KOPT-K1 (cell line): ENCODE results near the gene SRPK3.

Experiments
- H3K27ac ChIP-seq: fragments of 200-600 bp; sonication (generic); 2 replicates; pipeline ENCODE4 v1.5.1; 2016; ENCODE audit warnings: antibody characterized with exemption, mild to moderate bottlenecking, low read depth, low read length; ENCODE audit not compliant: poor library complexity, severe bottlenecking
- H3K36me3 ChIP-seq: fragments of 200-600 bp; sonication (generic); 2 replicates; pipeline ENCODE4 v1.5.1; 2017; ENCODE audit warnings: antibody characterized with exemption, mild to moderate bottlenecking, low read length, moderate library complexity; ENCODE audit not compliant: insufficient read depth
- H3K9me3 ChIP-seq: fragments of 200-600 bp; sonication (generic); 2 replicates; pipeline ENCODE4 v1.5.1; 2017; ENCODE audit warnings: antibody characterized with exemption, low read length, mild to moderate bottlenecking; ENCODE audit not compliant: insufficient read depth, poor library complexity, severe bottlenecking

Gene SRPK3

DNA sequence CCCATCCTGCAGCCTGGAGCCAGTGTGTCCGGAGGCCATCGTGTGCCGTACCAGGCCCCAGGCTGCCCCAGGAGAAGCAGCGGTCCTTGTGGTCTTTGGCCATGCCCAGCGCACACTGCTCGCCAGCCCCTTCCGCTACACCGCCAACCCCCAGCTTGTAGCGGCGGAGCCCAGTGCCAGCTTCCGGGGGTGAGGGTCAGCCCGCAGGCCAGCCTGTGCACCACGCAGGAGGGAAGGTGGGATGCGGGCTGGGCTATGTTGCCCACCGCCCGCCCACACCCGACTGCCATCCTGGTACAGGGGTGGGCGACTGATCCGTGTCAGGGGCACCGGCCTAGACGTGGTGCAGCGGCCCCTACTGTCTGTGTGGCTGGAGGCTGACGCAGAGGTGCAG lies 7.6 kb upstream of the SRPK3 start:
- Histone ChIP-seq H3K27ac (no peak overlapping the region), H3K9me3 (no peaks in the 10 kb centered on the region), H3K36me3 (no peaks in the 10 kb centered on the region)

DNA sequence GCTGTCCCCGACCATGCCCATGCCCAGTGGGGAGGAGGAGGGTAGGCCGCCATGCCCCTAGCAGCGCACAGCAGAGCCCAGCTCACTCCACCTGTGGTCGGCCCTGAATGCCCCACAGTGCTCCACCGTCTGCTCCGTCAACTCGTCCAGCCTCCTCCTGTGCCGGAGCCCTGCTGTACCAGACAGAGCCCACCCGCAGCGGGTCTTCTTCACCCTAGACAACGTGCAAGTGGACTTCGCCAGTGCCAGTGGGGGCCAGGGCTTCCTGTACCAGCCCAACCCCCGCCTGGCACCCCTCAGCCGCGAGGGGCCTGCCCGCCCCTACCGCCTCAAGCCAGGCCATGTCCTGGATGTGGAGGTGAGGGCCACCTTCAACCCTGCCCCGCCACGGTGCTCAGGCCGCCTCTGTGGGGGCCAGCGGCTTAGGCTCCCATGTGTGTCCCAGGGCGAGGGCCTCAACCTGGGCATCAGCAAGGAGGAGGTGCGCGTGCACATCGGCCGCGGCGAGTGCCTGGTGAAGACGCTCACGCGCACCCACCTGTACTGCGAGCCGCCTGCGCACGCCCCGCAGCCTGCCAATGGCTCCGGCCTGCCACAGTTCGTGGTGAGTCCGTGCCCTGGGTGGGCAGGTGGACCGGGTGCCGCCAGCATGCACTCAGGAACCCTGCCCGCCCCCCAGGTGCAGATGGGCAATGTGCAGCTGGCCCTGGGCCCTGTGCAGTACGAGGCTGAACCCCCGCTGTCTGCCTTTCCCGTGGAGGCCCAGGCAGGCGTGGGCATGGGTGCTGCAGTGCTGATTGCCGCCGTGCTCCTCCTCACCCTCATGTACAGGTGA lies 6.9 kb upstream of the SRPK3 start:
- H3K27ac ChIP-seq: no peak overlapping the region
- no peaks in the 10 kb centered on the region for H3K9me3 ChIP-seq
- H3K36me3 ChIP-seq: no peaks in the 10 kb centered on the region

DNA sequence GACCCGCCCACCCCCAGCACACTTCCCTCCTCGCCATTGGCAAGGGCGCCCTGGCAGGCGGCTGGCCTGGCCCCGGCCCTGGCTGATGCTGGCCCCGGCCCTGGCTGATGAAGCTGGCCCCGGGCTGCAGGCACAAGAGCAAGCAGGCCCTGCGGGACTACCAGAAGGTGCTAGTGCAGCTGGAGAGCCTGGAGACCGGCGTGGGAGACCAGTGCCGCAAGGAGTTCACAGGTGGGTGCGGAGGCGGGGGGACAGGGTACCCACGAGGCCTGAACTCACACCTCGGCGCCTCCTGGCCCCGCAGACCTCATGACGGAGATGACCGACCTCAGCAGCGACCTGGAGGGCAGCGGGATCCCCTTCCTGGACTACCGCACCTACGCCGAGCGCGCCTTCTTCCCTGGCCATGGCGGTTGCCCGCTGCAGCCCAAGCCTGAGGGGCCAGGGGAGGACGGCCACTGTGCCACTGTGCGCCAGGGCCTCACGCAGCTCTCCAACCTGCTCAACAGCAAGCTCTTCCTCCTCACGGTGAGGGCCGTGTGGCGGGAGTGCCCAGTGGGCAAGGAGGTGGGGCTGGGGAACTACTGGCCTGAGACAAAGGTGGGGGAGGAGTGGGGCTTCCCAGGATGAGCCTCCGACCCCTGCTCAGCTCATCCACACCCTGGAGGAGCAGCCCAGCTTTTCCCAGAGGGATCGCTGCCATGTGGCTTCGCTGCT lies 6.1 kb upstream of the SRPK3 start:
- no peaks in the 10 kb centered on the region for H3K9me3 ChIP-seq
- H3K36me3 ChIP-seq: no peaks in the 10 kb centered on the region

DNA sequence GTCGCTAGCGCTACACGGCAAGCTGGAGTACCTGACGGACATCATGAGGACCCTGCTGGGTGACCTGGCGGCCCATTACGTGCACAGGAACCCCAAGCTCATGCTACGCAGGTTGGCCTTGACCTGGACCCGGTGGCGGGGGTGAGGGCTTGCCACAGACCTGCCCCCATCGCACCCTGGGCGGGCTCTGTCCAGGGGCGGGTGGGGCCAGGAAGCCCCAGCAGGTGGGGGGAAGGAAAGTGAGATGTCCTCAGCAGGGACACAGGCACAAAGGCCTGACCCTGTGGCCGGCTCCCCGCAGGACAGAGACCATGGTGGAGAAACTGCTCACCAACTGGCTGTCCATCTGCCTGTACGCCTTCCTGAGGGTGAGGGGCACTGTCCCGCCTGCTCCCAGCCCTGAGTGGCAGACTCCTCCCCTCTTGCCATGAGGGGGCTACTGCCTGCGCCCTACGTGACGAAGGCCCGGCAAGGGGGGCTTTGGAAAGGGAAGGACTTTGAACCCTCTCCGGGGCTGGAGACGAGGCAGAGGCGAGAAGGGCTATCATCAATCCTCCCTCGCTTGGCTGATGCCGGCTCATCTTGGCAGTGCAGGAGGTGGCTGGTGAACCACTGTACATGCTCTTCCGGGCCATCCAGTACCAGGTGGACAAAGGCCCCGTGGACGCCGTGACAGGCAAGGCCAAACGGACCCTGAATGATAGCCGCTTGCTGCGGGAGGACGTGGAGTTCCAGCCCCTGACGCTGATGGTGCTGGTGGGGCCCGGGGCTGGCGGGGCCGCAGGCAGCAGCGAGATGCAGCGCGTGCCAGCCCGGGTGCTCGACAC lies 5.3 kb upstream of the SRPK3 start:
- no peaks in the 10 kb centered on the region for H3K9me3 ChIP-seq
- H3K36me3 ChIP-seq: no peaks in the 10 kb centered on the region
- no peak overlapping the region for H3K27ac ChIP-seq

More for the DNA sequence above, 6.1 kb upstream of the SRPK3 start:
- no peak overlapping the region for H3K27ac ChIP-seq

DNA sequence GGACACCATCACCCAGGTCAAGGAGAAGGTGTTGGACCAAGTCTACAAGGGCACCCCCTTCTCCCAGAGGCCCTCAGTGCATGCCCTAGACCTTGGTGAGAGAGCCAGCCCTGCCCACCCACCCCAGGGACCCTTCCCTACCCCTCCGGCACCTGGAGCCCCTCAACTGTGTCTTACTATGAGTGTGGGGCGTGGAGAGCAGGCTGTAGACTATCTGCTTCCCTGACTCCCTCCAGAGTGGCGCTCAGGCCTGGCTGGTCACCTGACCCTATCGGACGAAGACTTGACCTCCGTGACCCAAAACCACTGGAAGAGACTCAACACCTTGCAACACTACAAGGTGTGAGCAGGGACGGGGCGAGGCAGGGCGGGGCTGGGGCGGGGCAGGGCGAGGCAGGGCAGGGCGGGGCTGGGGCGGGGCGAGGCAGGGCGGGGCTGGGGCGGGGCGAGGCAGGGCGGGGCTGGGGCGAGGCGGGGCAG lies 4.7 kb upstream of the SRPK3 start:
- Histone ChIP-seq H3K36me3 (no peaks in the 10 kb centered on the region), H3K27ac (no peak overlapping the region), H3K9me3 (no peaks in the 10 kb centered on the region)

DNA sequence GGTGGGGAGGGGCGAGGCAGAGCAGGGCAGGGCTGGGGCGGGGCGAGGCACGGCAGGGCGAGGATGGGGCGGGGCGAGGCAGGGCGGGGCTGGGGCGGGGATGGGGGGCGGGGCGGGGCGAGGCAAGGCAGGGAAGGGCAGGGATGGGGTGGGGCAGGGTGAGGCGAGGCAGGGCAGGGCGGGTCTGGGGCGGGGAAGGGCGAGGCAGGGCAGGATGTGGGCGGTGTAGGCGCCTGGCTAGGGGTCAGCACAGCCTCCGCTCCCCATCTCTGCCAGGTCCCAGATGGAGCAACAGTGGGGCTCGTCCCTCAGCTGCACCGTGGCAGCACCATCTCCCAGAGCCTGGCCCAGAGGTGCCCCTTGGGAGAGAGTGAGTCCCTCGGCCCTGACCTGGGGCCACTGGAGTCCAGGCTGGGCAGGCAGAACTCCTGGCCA lies 4.2 kb upstream of the SRPK3 start:
- H3K9me3 ChIP-seq: no peaks in the 10 kb centered on the region
- no peak overlapping the region for H3K27ac ChIP-seq
- no peaks in the 10 kb centered on the region for H3K36me3 ChIP-seq

DNA sequence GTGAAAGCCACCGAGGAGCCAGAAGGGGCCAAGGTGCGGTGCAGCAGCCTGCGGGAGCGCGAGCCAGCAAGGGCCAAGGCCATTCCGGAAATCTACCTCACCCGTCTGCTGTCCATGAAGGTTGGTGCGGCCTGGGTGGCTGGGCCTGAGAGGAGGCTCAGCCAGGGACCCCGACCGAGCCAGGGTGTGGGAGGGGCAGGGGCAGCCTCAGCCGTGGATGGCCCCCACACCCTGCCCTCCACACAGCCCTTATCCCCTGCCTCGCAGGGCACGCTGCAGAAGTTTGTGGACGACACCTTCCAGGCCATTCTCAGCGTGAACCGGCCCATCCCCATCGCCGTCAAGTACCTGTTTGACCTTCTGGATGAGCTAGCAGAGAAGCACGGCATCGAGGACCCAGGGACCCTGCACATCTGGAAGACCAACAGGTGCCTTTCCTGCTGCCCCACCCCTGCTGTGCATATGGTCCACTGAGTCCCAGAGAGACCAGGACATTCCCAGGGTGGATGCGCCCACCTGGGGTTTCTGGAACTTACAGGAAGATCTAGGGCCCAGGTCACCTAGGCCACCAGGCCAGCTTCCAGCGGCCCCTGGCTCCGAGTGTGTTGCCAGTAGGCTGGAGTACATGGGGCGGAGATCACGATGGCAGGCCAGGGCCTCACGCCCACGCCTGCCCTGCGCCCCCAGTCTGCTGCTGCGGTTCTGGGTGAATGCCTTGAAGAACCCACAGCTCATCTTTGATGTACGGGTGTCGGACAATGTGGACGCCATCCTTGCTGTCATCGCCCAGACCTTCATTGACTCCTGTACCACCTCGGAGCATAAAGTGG lies 3.4 kb upstream of the SRPK3 start:
- H3K36me3 ChIP-seq: no peaks in the 10 kb centered on the region
- no peak overlapping the region for H3K27ac ChIP-seq
- H3K9me3 ChIP-seq: no peaks in the 10 kb centered on the region

DNA sequence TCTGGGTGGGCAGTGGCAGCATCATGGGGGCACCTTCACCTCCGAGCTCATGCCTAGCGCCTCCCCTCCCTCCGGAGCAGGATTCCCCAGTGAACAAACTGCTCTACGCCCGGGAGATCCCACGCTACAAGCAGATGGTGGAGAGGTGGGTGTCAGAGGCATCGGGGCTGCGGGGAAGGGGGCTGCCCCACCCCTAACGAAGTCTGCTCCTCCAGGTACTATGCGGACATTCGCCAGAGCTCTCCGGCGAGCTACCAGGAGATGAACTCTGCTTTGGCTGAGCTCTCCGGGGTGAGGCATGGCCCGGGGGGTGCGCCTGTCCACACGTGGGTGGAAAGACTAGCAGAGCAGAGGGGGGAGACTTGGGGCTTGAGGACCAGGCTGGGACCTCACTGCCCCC lies 2.7 kb upstream of the SRPK3 start:
- Histone ChIP-seq H3K36me3 (no peaks in the 10 kb centered on the region), H3K27ac (no peak overlapping the region), H3K9me3 (no peaks in the 10 kb centered on the region)

DNA sequence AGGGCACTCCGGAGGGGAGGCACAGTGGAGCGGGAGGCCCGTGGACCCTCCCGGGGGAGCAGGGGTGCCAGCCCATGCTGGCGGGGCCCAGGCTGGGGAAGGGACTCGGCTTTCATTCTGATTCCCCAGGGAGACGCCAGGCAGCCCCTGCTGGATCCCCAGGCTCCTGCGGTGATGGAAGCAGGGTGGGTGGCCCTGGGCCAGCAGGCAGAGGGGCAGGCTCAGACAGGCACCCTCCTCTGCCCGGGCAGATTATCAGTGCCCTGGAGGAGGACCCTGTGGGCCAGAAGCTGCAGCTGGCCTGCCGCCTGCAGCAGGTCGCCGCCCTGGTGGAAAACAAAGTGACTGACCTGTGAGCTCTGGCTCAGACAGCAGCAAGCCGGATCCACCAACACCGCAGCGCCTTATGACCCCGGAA lies 2.1 kb upstream of the SRPK3 start:
- Histone ChIP-seq H3K9me3 (no peaks in the 10 kb centered on the region), H3K36me3 (no peaks in the 10 kb centered on the region), H3K27ac (no peak overlapping the region)

DNA sequence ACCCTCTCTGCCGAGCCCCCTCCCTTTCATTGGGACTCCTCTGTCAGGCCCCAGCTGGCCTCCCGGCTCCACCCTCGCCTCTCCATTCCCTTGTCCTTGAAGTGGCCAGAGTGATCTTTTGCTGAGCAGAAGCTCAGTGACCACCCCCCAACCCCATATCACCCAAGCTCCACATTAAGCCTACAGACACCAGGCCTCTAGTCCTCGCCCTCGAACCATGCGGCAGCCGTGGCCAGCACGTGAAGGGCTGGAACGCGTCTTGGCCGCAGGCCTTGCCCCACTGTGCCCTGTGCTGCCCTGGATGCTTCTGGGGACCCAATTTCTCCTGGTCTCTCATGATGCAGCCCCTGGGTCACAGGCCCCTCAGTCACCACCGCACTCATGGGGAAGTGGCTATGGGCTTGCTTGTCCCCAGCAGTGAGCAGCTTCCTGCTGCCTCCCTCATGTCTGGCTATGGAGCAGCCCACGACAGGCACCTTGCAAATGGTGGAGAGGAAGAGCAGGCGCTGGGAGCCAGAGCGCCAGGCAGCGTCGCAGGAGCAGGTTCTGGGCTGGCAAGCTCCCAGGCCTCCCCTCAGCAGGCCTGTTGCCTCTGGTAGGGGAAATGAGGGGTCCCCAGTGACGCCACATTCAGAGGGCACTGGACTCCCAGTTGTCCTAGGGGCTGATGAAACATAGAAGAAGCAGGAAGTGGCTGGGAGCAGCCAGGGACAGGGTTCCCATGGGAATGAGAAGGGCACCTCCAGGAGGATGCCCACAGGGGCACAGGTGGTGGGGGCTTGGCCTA lies 757 bp upstream of the SRPK3 start:
- no peaks in the 10 kb centered on the region for H3K36me3 ChIP-seq
- no peaks in the 10 kb centered on the region for H3K9me3 ChIP-seq
- H3K27ac ChIP-seq: no peak overlapping the region

DNA sequence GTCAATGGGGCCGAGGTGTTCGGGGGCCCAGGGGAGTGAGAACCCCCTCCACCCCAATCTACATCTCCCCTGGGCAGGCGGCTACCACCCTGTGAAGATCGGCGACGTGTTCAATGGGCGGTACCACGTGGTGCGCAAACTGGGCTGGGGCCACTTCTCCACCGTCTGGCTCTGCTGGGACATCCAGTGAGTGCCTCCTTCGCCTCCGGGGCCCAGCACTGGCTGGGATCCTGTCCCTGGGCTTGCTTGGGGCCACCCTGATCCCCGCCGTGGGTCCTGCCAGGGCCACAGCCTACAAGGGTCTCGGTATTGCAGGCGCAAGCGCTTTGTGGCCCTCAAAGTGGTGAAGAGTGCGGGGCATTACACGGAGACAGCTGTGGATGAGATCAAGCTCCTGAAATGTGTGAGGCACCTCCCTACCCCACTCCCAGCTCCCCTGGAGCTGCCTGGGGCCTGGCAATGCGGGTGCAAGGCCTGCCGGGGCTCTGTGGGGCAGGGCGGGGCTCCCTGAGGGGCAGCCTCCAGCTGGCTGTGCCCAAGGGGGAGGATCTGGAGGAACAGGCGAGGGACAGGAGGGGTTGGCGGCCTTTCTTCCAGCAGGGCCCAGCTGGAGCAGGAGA lies 697 bp downstream of the SRPK3 start:
- no peaks in the 10 kb centered on the region for H3K9me3 ChIP-seq
- H3K36me3 ChIP-seq: peaks cover 14% of the 10 kb centered on the region; the same call in 1 of the 2 replicates
- no peak overlapping the region for H3K27ac ChIP-seq

DNA sequence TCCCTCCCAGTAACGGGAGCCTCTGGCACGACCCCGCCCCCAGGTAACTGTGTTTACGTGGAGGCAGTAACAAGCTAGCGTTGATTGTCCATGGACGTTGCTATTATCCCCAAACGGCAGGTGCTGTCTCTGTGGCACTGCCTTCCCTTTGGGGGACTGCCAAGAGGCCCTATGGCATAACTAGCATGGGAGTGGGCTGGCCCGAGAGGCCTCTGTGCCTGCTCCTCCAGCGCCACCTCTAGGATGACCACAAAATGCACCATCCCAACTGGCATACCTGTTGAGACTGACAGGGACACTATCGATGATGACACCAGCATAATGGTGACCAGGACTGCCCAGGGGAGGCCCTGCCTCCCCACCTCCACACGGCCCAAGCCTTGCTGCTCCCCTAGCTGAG lies 1.5 kb downstream of the SRPK3 start:
- peaks cover 22% of the 10 kb centered on the region; the same call in 1 of the 2 replicates for H3K36me3 ChIP-seq
- H3K9me3 ChIP-seq: no peaks in the 10 kb centered on the region
- no peak overlapping the region for H3K27ac ChIP-seq

DNA sequence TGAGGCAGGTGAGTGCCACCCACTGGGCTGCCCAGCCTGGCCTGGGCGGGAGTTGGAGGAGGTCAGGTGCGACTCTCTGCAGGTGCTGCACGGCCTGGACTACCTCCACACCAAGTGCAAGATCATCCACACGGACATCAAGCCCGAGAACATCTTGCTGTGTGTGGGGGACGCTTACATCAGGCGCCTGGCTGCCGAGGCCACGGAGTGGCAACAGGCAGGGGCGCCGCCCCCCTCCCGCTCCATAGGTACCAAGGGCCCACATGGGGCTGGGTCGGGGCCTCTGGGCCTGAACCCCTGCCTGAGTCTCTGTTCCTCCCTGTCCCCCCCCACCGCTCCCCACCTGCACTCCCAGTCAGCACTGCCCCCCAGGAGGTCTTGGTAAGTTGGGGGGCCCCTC lies 2.0 kb downstream of the SRPK3 start:
- Histone ChIP-seq H3K27ac (no peak overlapping the region), H3K9me3 (no peaks in the 10 kb centered on the region), H3K36me3 (peaks cover 27% of the 10 kb centered on the region; the same call in 1 of the 2 replicates)
